Embryonic facial prominence (tissue), 1 donor: ENCODE measurements around the gene EPHA5.

ENCODE experiments used
- DNase-seq: peaks from one replicate; pipeline ENCODE4 v3.0.0-alpha.2; 2016; ENCODE audit errors: extremely low spot score

EPHA5 gene

GRCh38 chr4:65624651-65625050 lies 45.6 kb downstream of the EPHA5 start:
- DNase-seq, result no peak

- DNase-seq, result no peak
Measured at GRCh38 chr4:65623506-65623905, 46.8 kb downstream of the EPHA5 start.

DNA sequence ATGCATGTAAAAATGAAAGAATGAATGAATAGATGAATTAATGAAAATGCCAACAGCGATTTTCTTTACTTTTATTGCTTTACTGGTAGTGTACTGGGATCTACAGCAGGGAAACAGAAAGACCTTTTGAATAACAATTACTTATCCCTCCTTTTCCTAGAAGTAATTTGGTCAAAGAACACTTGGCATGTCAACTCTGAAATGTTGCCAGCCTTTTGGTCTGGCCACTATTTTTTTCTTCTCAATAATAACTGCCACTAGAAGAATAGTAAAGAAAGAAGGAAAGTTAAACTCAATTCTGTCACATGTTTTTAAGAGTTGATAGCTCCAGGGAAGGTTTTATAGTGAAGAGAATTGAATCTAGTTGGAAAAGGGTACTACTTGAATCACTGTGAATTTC lies 52.9 kb downstream of the EPHA5 start:
- no peak for DNase-seq

DNA sequence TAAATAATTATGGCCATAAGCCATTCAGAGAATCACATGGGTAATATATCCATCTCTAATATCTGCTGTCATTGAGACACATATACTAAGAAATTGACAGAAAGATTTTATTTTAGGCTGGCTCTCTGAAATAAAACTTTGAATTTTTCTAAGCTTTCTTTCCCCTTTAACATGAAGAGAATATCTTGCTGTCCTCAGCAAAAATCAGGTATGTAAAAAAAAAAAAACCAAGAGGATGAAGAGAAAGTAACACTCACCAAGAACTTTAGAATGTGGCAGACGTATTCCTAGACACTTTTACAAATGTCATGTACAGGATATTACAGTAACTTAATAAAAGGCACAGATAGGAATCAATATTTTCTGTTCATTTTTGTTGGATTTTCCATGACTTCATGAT lies 65.8 kb downstream of the EPHA5 start:
- no peak for DNase-seq

DNA sequence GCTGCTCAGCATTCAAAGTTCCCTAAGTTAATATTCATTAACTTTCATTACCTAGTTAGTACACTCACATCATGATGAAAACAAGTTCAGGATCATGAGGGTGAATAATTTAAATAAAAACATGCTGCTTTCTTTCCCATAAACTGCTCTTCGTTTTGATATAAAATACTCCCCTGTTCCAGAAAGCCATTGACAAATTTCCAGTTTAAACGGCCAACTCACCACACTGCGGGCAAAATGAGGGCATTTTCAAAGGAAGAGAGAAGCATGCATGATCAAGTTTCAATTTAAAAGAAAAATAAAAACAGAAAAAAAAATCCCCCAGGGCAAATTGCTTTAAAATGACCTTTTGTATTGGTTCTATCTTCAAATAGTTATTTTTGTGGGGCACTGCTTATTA lies 69.6 kb downstream of the EPHA5 start:
- no peak for DNase-seq

DNA sequence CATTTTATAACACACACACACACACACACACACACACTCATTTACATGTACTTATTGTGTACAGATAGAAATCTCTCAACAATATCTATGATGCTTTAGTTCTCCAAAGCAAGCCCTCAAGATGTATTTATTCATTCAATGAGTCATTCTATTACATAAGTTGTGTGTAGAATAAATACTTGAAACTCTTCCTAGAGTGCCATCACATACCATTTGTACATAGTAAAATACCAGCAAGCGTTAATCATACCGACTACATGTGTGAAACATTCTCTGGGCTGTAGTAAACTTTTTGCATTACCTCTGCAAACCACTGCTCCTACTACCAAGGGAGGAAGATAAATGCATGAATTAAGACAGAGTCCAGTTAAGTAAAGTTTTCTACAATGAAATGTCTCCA lies 70.9 kb downstream of the EPHA5 start:
- no peak for DNase-seq

DNA sequence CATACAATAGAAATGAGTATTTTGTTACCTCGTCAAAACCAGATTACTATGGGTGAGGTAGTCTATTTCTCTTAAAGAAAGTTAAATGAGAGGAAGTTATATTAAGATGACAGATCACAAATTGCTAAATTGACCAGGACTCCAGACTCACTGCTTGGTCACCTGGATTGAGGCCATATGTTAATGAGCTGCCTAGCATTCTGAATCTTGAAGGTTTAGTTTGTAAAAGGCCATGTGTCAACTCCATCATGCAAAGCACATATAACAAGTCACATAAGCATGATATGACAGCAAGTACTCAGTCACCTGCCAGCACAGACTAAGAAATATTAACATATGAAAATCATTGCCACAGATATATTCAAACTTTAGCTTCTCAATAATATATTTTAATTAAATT lies 72.6 kb downstream of the EPHA5 start:
- DNase-seq, result no peak

- no peak for DNase-seq
Measured at GRCh38 chr4:65592089-65592488, 78.2 kb downstream of the EPHA5 start.

GRCh38 chr4:65589921-65590320 lies 80.4 kb downstream of the EPHA5 start:
- no peak for DNase-seq

- DNase-seq, result no peak
Measured at GRCh38 chr4:65589331-65589730, 81.0 kb downstream of the EPHA5 start.

- no peak for DNase-seq
Measured at GRCh38 chr4:65580551-65580950, 89.7 kb downstream of the EPHA5 start.

GRCh38 chr4:65566473-65566872 lies 103.8 kb downstream of the EPHA5 start:
- no peak for DNase-seq

- DNase-seq, result no peak
Measured at GRCh38 chr4:65561164-65561563, 109.1 kb downstream of the EPHA5 start.

DNA sequence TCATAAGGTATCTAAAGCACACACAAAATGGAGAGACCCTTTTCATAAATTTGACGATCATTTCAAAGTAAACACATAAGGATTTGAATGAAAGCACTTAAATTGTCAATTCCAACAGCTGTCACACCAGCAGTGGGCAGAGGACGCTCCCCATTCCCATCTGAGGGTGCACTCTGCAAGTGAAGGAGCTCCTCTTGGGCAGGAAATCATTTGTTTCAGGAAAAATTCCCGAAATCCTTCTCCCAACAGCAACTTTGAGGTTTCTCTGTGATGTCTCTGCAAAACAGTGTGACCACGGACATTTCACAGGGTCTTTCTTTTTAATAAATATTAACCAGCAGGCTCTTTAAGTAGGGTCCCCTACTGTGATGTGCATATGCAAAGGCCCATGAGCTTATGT lies 111.0 kb downstream of the EPHA5 start:
- no peak for DNase-seq

- DNase-seq, result no peak
Measured at GRCh38 chr4:65552057-65552456, 118.2 kb downstream of the EPHA5 start.

DNA sequence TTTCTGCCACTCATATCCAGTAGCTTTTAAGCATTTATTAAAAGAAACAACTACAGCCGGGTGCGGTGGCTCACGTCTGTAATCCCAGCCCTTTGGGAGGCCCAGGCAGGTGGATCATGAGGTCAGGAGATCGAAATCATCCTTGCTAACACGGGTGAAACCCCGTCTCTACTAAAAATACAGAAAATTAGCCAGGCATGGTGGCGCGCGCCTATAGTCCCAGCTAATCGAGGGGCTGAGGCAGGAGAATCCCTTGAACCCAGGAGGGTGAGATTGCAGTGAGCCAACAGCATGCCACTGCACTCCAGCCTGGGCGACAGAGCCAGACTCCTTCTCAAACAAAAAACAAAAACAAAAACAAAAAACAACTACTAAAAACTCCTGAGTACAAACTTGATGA lies 119.8 kb downstream of the EPHA5 start:
- no peak for DNase-seq

DNA sequence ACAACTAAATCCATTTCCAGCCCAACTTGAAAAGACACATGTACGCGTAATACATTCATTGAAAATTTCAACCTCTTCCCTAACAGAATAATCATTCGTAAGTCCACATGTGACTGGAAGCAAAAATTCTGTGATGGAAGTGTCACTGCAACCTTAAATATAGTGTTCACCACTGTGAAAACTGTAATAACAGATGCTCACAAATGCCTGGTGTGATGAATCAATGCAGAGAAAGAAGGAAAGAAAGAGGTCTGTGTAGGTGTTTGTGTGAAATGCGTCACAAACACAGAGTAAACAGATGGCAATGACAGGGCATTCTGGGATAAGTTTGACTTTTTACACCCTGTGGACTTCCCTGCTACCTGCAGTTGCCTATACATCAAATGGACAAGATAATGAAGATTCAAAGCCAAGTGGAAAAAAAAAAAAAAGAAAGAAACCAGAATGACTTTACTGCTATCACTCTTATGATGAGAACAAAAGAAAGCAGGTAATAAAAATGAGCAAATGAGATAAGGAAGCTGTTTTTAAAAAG lies 123.3 kb downstream of the EPHA5 start:
- DNase-seq, result no peak

DNA sequence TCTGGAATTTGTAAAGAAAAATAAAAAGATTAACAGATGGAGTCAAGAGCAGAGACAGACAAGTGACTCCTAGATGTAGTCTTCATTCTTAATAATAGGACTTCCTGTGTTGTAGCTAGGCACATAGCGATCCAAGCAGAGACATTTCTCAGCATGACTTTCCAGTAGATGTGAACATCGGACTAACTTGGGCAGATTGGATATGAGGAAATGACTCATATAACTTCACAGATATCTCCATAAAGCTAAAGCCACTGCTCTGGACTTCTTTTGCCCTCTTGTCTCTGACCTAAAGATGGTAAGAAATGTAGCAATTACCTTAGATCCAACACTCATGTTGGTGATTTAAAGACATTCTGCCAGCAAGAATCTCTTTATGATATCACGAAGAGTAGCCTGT lies 131.7 kb downstream of the EPHA5 start:
- no peak for DNase-seq

DNA sequence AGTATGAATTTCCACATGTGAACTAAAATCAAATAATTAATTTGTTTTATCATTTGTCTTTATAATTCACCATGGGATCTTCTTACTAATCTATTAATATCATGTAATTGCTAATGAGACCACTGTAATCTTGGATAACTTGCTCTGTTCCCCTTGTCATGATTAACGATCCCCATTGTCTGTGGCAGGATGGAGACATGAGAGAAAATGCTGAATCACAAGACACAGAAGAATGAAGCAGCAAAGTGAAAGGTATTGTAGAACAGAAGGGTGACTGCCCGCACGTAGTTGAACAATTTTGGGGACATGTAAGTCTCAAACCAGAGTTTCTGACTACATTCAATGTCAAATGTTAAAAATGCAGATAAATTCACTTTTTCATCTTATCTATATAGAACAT lies 135.2 kb downstream of the EPHA5 start:
- DNase-seq, result no peak

DNA sequence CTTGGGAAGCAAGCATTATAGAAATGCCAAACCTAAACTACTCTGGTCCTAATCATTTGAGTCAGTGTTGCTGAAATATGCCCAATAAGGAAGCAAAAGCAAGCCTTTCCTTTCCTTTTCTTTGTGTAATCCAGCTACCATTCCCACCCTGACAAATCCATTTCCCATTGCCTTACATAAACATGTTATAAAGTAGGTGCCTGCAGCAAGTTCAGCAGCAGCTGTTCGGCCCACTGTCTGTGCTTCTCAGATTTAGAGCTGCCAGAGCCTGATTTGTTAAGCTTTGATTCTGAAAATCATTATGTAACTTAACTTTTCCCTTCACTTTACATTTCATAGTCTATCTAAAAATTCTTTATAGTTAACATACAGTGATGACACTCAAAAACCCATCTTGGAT lies 148.6 kb downstream of the EPHA5 start:
- DNase-seq, result no peak

GRCh38 chr4:65515646-65516045 lies 154.6 kb downstream of the EPHA5 start:
- DNase-seq, result no peak

DNA sequence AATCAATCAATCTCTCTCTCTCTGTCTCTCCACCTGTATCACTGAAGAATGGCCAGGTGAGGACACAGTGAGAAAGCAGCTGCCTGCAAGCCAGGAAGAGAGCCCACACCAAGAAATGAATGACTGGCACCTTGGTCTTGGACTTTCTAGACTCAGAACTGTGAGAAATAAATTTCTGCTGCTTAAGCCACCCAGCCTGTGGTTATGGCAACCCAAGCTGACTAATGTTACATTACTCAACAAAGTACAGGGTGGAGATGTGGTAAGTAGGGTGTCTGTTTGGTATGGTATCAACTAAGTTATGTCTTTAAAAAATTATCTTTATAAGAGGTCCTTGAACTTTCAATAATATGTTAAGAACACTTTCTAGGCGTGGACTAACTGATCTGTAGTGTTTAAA lies 159.3 kb downstream of the EPHA5 start:
- no peak for DNase-seq

DNA sequence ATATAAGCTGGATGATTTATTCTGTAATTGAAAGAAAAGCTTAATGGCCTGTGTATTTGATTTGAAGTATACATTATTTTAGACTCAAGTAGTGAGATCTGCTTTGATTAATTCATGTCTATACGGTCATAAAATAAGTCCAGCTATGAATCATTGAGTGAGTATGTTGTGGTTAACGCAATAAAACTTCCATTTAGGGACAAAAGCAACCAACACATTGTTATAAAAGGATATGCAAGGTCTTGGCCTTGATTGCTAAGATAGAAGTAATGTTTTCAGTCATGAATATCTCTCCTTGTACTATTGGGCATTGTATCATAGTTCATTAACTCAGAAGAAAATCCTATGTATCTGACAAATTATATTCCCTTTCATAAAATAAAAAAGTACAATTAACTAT lies 162.1 kb downstream of the EPHA5 start:
- no peak for DNase-seq

- no peak for DNase-seq
Measured at GRCh38 chr4:65502131-65502701, 168.1 kb downstream of the EPHA5 start.
